ENCODE measurements around the gene TAPT1. TPM values are rescaled to one million over a fixed set of nuclear protein-coding genes. Genes with fewer than 3 reads are reported as not detected.

Gene TAPT1
- total and polyA plus RNA-seq, 2 of the 13 experiments (the other 11 are each of a cell fraction or from before 2014, with no cell fraction given), result 24.5 to 25.3 TPM

DNA sequence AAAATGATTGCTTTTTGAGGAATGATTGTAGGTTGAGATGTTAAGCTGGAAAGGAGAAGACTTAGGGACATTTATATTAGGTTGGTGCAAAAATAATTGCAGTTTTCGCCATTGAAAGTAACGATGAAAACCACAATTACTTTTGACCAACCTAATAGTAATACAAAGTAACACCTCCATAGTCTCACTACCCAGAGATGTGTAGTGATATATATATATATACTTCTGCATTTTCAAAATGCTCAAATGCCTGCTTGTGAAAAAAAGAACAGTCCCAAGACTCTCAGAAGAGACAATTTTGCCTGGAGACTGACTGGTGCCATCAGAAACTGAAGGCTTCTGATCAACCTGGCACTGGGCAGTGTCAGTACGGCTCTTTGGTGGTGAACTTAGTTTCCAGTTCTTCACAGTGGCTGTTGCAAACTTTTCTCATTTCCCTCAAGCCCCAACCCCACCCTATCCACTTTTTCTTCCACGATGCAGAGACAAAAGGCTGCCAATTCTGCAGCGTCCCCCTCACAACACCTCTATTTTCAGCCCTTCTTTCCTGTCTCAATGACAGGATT lies 35.1 kb upstream of the TAPT1 start:
- intact Hi-C loops (cut with micrococcal nuclease; ENCODE audit: unreplicated experiment) (loop anchor here (10.0 kb wide), 1 partner anchor 787 kb away; no protein-coding TSS in a partner anchor), in situ Hi-C loops (cut with HindIII; ENCODE audit: extremely low pct_ligation_motif_present, low pct_unique_long_range_greater_than_20kb) (loop anchor here (10.0 to 25.0 kb wide), 2 partner anchors 47 to 774 kb away; no protein-coding TSS in a partner anchor)
- 89% methylated on average over 5 of the region's 5 CpGs for WGBS (ENCODE audit: low lambda C conversion rate)
- CTCF ChIA-PET (ENCODE audit: low intra/inter-chr PET ratio, low total read pairs), result no interaction called here
- POLR2A ChIA-PET, result no interaction called here
- H3K4me1 ChIP-seq (ENCODE audit: insufficient read depth, low read length), result peaks cover 13% of the 10 kb centered on the region
- DNase-seq (ENCODE audit: low spot score), result no peak
- no peaks in the 10 kb centered on the region for H3K9me3 ChIP-seq (ENCODE audit: low read length)
- no peaks in the 10 kb centered on the region for H4K20me1 ChIP-seq (ENCODE audit: insufficient read depth, low read length)
- no TSS peak for BruUV-seq (replicated peaks)
- FAIRE-seq, result no peak
- no peak for ATAC-seq
- H3K4me2 ChIP-seq (ENCODE audit: low read depth, low read length), result no peak overlapping the region
- no peak overlapping the region for H3K27ac ChIP-seq (ENCODE audit: extremely low read length, insufficient read depth, low read length)
- no peak for TF ChIP-seq KMT2A (CRISPR knock-in tag; IDR thresholded peaks at IDR 0.05)
- no peak for TF ChIP-seq GATAD2A (CRISPR knock-in tag; IDR thresholded peaks at IDR 0.05)
- TF ChIP-seq, protein P1, sequence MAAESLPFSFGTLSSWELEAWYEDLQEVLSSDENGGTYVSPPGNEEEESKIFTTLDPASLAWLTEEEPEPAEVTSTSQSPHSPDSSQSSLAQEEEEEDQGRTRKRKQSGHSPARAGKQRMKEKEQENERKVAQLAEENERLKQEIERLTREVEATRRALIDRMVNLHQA (CRISPR knock-in tag; IDR thresholded peaks at IDR 0.05), result no peak
- no peak for TF ChIP-seq NR2F6 (IDR thresholded peaks at IDR 0.05)
- no peak for TF ChIP-seq NR2F6 (CRISPR knock-in tag; IDR thresholded peaks at IDR 0.05)
- TF ChIP-seq ARHGAP35 (CRISPR knock-in tag; IDR thresholded peaks at IDR 0.05; ENCODE audit: borderline replicate concordance), result no peak
- no peak for TF ChIP-seq CC2D1A (CRISPR knock-in tag; IDR thresholded peaks at IDR 0.05)
- no peak for TF ChIP-seq TBX3 (IDR thresholded peaks at IDR 0.05; ENCODE audit: borderline replicate concordance)
- TF ChIP-seq GLMP (CRISPR knock-in tag; IDR thresholded peaks at IDR 0.05; ENCODE audit: borderline replicate concordance), result no peak
- TF ChIP-seq ZNF441 (CRISPR knock-in tag; IDR thresholded peaks at IDR 0.05; ENCODE audit: borderline replicate concordance), result no peak
- no peak for TF ChIP-seq KDM3A (CRISPR knock-in tag; IDR thresholded peaks at IDR 0.05; ENCODE audit: low read depth)
- no peak for TF ChIP-seq KMT2B (CRISPR knock-in tag; IDR thresholded peaks at IDR 0.05)
- no peak for TF ChIP-seq SNAPC2 (CRISPR knock-in tag; IDR thresholded peaks at IDR 0.05)
- no peak overlapping the region for H2AFZ ChIP-seq (ENCODE audit: low read length)
- H3K9ac ChIP-seq (ENCODE audit: insufficient read depth, low read depth, low read length), result no peak overlapping the region
- no peak overlapping the region for H3K4me3 ChIP-seq (replicated peaks in 1 of 3; ENCODE audit: insufficient read depth in 1 of 3, low read depth in 2 of 3, low read length in 3 of 3)
- H3K27me3 ChIP-seq (ENCODE audit: control insufficient read depth in 1 of 2, insufficient read depth in 2 of 2, low read length in 2 of 2), result no peaks in the 10 kb centered on the region
- H3K36me3 ChIP-seq (replicated peaks in 1 of 2; ENCODE audit: control insufficient read depth in 1 of 2, insufficient read depth in 2 of 2, low read length in 2 of 2), result no peaks in the 10 kb centered on the region
- no peaks in the 10 kb centered on the region for H3K79me2 ChIP-seq (ENCODE audit: insufficient read depth, low read length)

Measured in HepG2 (cell line).